Neural cell (in vitro differentiated cells): ENCODE data around the gene SMARCC2. TPM values are rescaled to one million over a fixed set of nuclear protein-coding genes. Genes with fewer than 3 reads are reported as not detected.

ENCODE experiments used
- H2AFZ ChIP-seq: fragments of 200-600, 300-800 bp; sonication (generic), shearing (Covaris generic); 2 replicates; pipeline ENCODE4 v1.6.0; 2014; ENCODE audit warnings: low read depth, mild to moderate bottlenecking, antibody characterized with exemption, low read length, moderate library complexity
- H3F3A ChIP-seq: fragments of 200-600 bp; shearing (Covaris generic); 2 replicates; pipeline ENCODE4 v1.6.1; 2016; ENCODE audit warnings: mild to moderate bottlenecking, moderate library complexity, mixed read lengths, antibody characterized with exemption, low read length; ENCODE audit not compliant: insufficient read depth, poor library complexity, severe bottlenecking
- H3K27ac ChIP-seq: fragments of 200-600, 300-800 bp; sonication (generic), shearing (Covaris generic); 2 replicates; pipeline ENCODE4 v1.5.1; 2014; ENCODE audit warnings: mild to moderate bottlenecking, low read length, moderate library complexity
- H3K27me3 ChIP-seq: fragments of 300-800, 200-600 bp; sonication (generic), shearing (Covaris generic); 2 replicates; pipeline ENCODE4 v1.6.0; 2014; ENCODE audit warnings: mild to moderate bottlenecking, low read depth, low read length, moderate library complexity; ENCODE audit not compliant: insufficient read depth
- H3K36me3 ChIP-seq: fragments of 300-800, 200-600 bp; sonication (generic), shearing (Covaris generic); 2 replicates; pipeline ENCODE4 v1.5.1; 2014; ENCODE audit warnings: mild to moderate bottlenecking, antibody characterized with exemption, low read length, moderate library complexity; ENCODE audit not compliant: insufficient read depth
- H3K4me2 ChIP-seq: fragments of 300-800, 200-600 bp; sonication (generic), shearing (Covaris generic); 2 replicates; pipeline ENCODE4 v1.6.0; 2014; ENCODE audit warnings: mild to moderate bottlenecking, low read length
- H3K4me3 ChIP-seq: fragments of 300-800, 200-600 bp; sonication (generic), shearing (Covaris generic); 2 replicates; pipeline ENCODE4 v1.5.1; 2014; ENCODE audit warnings: mild to moderate bottlenecking, low read length, moderate library complexity
- H3K79me2 ChIP-seq: fragments of 200-600 bp; shearing (Covaris generic); replicated peaks from 2 replicates; pipeline ENCODE4 v1.6.0; 2014; ENCODE audit warnings: mild to moderate bottlenecking, low read length, moderate library complexity; ENCODE audit not compliant: insufficient read depth
- H3K9ac ChIP-seq: fragments of 300-800, 200-600 bp; sonication (generic), shearing (Covaris generic); 2 replicates; pipeline ENCODE4 v1.6.1; 2016; ENCODE audit warnings: mild to moderate bottlenecking, low read length, mixed read lengths
- H3K9me2 ChIP-seq: fragments of 200-600 bp; shearing (Covaris generic); 2 replicates; pipeline ENCODE4 v1.6.1; 2016; ENCODE audit warnings: mild to moderate bottlenecking, low read length, mixed read lengths; ENCODE audit not compliant: insufficient read depth
- H3K9me3 ChIP-seq: fragments of 200-600, 300-800 bp; sonication (generic), shearing (Covaris generic); 2 replicates; pipeline ENCODE4 v1.6.1; 2016; ENCODE audit warnings: mild to moderate bottlenecking, mixed run types, low read length, moderate library complexity, mixed read lengths
- H4K20me1 ChIP-seq: fragments of 200-600 bp; shearing (Covaris generic); 2 replicates; pipeline ENCODE4 v1.6.1; 2016; ENCODE audit warnings: mild to moderate bottlenecking, mixed run types; ENCODE audit not compliant: insufficient read depth
- EP300 ChIP-seq: fragments of 450-650 bp; conservative IDR thresholded peaks from 2 replicates; pipeline ENCODE4 v1.6.1; 2014; ENCODE audit warnings: antibody characterized with exemption, mild to moderate bottlenecking, moderate library complexity; ENCODE audit not compliant: poor library complexity, severe bottlenecking
- EZH2 ChIP-seq: fragments of 200-600, 300-800 bp; shearing (Covaris generic), sonication (generic); IDR thresholded peaks from 2 replicates; pipeline ENCODE4 v1.6.1; 2014; ENCODE audit warnings: antibody characterized with exemption, low read length, borderline replicate concordance, mild to moderate bottlenecking; ENCODE audit not compliant: insufficient read depth, poor library complexity, severe bottlenecking
- MXI1 ChIP-seq: fragments of 450-650 bp; conservative IDR thresholded peaks from 2 replicates; pipeline ENCODE4 v1.6.1; 2014; ENCODE audit warnings: antibody characterized with exemption, mild to moderate bottlenecking; ENCODE audit not compliant: poor library complexity, severe bottlenecking
- POLR2AphosphoS5 ChIP-seq: IDR thresholded peaks from 2 replicates; pipeline ENCODE4 v1.6.1; 2012
- RAD21 ChIP-seq: fragments of 450-650 bp; conservative IDR thresholded peaks from 2 replicates; pipeline ENCODE4 v1.6.1; 2014; ENCODE audit warnings: antibody characterized with exemption, mild to moderate bottlenecking, moderate library complexity
- SMC3 ChIP-seq: fragments of 450-650 bp; conservative IDR thresholded peaks from 2 replicates; pipeline ENCODE4 v1.6.1; 2014; ENCODE audit warnings: antibody characterized with exemption, mild to moderate bottlenecking, moderate library complexity; ENCODE audit not compliant: poor library complexity
- TAF1 ChIP-seq: IDR thresholded peaks from 2 replicates; pipeline ENCODE4 v1.6.1; 2012; ENCODE audit warnings: low read depth
- polyA plus RNA-seq: library from polyadenylated mRNA; depleted of rRNA; stranded (reverse); fragments of >200 nt; gene quantifications from 2 replicates; pipeline ENCODE4 v1.2.3, GENCODE V29; 2014
- TF ChIP-seq, protein P1 (sequence below): IDR thresholded peaks from 2 replicates; pipeline ENCODE4 v1.6.1; 2012; ENCODE audit warnings: borderline replicate concordance
- TF ChIP-seq, protein P2 (sequence below): fragments of 450-650 bp; IDR thresholded peaks from 2 replicates; pipeline ENCODE4 v1.5.1; 2014; ENCODE audit warnings: antibody characterized with exemption, mild to moderate bottlenecking, moderate library complexity; ENCODE audit not compliant: poor library complexity, severe bottlenecking

SMARCC2 gene
- polyA plus RNA-seq, 1 donor from 2014 or later = 85.6 TPM

DNA sequence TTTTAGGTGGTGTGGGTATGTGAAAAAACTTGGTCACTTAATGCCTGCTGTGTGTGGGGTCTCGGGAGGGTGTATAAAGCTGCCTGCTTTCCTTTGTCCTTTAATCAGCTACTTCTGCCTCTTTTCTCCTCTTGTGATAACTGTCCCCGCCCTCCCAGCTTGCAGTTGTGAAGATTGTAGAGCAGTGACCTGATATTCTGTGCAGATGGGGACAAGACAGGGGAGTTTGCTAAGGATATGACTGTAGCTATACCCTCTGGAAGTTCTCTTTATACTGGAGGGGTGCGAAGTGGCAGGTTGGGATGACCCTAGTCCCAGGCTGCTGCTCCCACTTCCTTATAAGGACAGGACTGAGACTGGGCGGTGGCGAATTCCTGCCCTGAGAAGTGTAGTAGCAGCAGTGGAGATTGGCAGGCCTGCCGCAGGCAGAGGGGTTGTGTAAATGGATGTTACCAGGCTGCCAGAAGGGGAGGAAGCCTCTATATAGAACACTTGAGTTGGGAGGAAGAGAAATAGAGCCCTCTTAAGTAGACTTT lies 30.3 kb downstream of the SMARCC2 start:
- TF ChIP-seq EZH2 = no peak
- TF ChIP-seq MXI1 = no peak
- TF ChIP-seq TAF1 = peak; percentile 56
- peak; percentile 10 for TF ChIP-seq RAD21
- TF ChIP-seq, protein P1, sequence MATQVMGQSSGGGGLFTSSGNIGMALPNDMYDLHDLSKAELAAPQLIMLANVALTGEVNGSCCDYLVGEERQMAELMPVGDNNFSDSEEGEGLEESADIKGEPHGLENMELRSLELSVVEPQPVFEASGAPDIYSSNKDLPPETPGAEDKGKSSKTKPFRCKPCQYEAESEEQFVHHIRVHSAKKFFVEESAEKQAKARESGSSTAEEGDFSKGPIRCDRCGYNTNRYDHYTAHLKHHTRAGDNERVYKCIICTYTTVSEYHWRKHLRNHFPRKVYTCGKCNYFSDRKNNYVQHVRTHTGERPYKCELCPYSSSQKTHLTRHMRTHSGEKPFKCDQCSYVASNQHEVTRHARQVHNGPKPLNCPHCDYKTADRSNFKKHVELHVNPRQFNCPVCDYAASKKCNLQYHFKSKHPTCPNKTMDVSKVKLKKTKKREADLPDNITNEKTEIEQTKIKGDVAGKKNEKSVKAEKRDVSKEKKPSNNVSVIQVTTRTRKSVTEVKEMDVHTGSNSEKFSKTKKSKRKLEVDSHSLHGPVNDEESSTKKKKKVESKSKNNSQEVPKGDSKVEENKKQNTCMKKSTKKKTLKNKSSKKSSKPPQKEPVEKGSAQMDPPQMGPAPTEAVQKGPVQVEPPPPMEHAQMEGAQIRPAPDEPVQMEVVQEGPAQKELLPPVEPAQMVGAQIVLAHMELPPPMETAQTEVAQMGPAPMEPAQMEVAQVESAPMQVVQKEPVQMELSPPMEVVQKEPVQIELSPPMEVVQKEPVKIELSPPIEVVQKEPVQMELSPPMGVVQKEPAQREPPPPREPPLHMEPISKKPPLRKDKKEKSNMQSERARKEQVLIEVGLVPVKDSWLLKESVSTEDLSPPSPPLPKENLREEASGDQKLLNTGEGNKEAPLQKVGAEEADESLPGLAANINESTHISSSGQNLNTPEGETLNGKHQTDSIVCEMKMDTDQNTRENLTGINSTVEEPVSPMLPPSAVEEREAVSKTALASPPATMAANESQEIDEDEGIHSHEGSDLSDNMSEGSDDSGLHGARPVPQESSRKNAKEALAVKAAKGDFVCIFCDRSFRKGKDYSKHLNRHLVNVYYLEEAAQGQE = no peak
- TF ChIP-seq, protein P2, sequence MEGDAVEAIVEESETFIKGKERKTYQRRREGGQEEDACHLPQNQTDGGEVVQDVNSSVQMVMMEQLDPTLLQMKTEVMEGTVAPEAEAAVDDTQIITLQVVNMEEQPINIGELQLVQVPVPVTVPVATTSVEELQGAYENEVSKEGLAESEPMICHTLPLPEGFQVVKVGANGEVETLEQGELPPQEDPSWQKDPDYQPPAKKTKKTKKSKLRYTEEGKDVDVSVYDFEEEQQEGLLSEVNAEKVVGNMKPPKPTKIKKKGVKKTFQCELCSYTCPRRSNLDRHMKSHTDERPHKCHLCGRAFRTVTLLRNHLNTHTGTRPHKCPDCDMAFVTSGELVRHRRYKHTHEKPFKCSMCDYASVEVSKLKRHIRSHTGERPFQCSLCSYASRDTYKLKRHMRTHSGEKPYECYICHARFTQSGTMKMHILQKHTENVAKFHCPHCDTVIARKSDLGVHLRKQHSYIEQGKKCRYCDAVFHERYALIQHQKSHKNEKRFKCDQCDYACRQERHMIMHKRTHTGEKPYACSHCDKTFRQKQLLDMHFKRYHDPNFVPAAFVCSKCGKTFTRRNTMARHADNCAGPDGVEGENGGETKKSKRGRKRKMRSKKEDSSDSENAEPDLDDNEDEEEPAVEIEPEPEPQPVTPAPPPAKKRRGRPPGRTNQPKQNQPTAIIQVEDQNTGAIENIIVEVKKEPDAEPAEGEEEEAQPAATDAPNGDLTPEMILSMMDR = no peak
- TF ChIP-seq SMC3 = no peak
- TF ChIP-seq EP300 = no peak
- TF ChIP-seq POLR2AphosphoS5 = peak; percentile 57
- Histone ChIP-seq H3K27me3 (no peaks in the 10 kb centered on the region), H3K36me3 (peaks cover 13% of the 10 kb centered on the region), H3K9me3 (no peaks in the 10 kb centered on the region), H3F3A (peaks cover 5% of the 10 kb centered on the region), H3K4me3 (peak overlapping the region; percentile 79), H2AFZ (no peak overlapping the region), H3K27ac (peak overlapping the region; percentile 95), H3K79me2 (peaks cover 27% of the 10 kb centered on the region), H4K20me1 (peaks cover 5% of the 10 kb centered on the region), H3K4me2 (peak overlapping the region; percentile 97), H3K9me2 (no peaks in the 10 kb centered on the region), H3K9ac (peak overlapping the region; percentile 97)

DNA sequence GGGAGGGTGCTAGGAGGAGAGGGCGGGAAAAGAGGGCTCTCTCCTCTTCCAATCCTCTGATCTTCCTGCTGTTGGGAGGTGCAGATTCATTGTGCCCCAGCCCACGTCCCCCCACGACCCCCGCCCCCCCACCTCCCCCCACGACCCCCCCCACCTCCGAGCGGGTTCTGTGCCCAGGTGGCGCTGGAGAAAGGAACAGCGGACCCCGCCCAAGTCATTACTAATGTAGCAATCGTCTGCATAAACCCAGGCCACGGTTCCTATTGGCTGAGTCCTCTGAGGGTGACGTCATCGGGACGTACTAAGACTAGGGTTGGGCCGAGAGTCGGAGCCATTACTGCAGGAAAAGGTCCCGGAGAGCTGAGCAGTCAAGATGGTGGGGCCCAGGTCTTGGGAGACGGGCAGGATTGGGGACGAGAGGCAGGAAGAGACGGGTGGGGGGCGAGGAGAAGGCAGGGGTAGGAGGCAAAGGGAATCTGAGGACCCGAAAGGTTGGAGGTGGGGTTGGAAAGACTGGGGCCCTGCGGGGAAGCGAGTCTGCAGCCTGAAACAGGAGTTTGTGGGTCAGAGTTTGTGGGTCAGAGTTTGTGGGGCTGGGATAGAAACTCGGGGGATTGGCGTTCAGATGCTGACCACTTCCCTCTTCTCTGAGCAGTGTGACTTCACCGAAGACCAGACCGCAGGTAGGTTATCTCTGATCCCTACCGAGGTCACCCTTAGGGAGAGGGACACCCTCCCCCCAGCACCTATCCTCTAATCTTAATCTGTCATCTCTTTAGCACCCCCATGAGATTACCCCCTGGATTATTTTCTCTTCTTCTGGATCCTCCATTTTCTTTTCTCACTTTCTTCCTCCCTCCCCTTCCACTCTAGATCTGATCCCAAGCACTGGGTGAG lies 31.0 kb downstream of the SMARCC2 start, which contains the start of gene MYL6:
Gene MYL6, plus strand, starts transcription at position 331 of the 897 bp plus-strand sequence. Its CDS starts 43 bp downstream, at position 374.
- H3K27ac ChIP-seq = peak within 1 kb of the TSS; percentile 98
- peak within 1 kb of the TSS; percentile 97 for H3K4me2 ChIP-seq
- no peaks in the 10 kb centered on the region for H3K27me3 ChIP-seq
- TF ChIP-seq POLR2AphosphoS5 (peak; percentile 99), EZH2 (no peak), RAD21 (no peak), TAF1 (peak; percentile 56)
- TF ChIP-seq, protein P1 = peak; percentile 71
- H3K36me3 ChIP-seq = peaks cover 13% of the 10 kb centered on the region
- peaks cover 5% of the 10 kb centered on the region for H3F3A ChIP-seq
- H3K79me2 ChIP-seq = peaks cover 31% of the 10 kb centered on the region
- H3K9ac ChIP-seq = peak within 1 kb of the TSS; percentile 97
- H2AFZ ChIP-seq = peak within 1 kb of the TSS; percentile 42
- H3K4me3 ChIP-seq = peak within 1 kb of the TSS; percentile 79
- H4K20me1 ChIP-seq = peaks cover 5% of the 10 kb centered on the region
- H3K9me3 ChIP-seq = no peaks in the 10 kb centered on the region
- no peaks in the 10 kb centered on the region for H3K9me2 ChIP-seq
